ENCODE data around the gene MAD1L1. TPM values are rescaled to one million over a fixed set of nuclear protein-coding genes. Genes with fewer than 3 reads are reported as not detected.
A peak's percentile ranks its signal among the peaks of the same experiment; 100 is the strongest.

The MAD1L1 gene
- total RNA-seq, 6 experiments from 2014 or later: 15.1 to 37.4 (median 20.5) TPM

DNA sequence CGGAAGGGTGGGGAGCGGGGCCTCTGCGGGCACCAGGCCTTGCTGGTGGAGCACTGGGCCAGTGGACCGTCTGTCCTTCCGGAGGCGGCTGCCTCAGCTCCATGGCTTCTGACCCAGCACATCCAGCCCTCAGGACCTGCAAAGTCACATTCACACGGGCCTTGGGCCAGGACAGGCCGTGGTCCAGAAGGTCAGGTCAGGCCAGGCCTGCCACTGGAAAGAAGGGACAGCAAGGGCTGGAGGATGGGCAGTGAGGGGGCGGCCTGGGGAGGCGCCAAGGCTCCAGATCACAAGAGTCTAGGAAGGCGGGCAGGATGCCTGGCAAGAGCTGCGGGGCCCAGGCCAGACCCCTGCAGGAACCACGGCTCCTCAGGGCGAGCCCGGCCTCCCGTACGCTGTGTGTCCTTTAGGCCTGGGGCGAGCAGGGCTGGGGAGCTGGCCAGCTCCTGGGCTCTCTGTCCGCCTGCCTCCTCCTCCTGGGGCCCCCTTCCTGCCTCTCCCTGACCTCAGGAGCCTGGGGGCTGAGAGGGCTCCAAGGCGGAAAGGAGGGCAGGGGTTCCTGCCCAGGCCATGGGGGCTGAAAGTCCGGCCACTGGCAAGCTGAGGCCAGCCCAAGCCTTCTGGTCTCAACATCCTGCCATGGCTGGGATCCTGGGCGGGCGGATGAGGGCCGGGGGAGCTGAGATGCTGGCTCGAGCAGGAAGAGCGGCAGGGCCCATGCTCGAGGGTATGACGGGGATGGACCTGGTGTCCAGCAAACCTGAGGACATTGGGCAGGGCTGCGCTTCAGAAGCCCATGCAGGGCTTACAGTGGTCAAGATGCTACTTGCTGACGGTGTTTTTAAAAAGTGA lies 336.9 kb downstream of the MAD1L1 start:
- peak; percentile 86 to 94 (median 93) for DNase-seq
- Histone ChIP-seq H3K4me3 (no peak overlapping the region), H3K9me3 (no peaks in the 10 kb centered on the region), H3K4me1 (peaks cover 0 to 13% (median 6%) of the 10 kb centered on the region in 4 donors), H3K27me3 (no peaks in the 10 kb centered on the region), H3K36me3 (no peaks in the 10 kb centered on the region), H3K27ac (peak overlapping the region in 1 of 3 donors; percentile 40)
- intact Hi-C loops (cut with DNase I): no loop called here
- TF ChIP-seq, protein P1, sequence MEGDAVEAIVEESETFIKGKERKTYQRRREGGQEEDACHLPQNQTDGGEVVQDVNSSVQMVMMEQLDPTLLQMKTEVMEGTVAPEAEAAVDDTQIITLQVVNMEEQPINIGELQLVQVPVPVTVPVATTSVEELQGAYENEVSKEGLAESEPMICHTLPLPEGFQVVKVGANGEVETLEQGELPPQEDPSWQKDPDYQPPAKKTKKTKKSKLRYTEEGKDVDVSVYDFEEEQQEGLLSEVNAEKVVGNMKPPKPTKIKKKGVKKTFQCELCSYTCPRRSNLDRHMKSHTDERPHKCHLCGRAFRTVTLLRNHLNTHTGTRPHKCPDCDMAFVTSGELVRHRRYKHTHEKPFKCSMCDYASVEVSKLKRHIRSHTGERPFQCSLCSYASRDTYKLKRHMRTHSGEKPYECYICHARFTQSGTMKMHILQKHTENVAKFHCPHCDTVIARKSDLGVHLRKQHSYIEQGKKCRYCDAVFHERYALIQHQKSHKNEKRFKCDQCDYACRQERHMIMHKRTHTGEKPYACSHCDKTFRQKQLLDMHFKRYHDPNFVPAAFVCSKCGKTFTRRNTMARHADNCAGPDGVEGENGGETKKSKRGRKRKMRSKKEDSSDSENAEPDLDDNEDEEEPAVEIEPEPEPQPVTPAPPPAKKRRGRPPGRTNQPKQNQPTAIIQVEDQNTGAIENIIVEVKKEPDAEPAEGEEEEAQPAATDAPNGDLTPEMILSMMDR (IDR thresholded peaks at IDR 0.05): no peak
- 29% methylated on average over 6 of the region's 30 CpGs for WGBS (ENCODE audit: insufficient coverage, low coverage, low lambda C conversion rate, missing lambda C conversion rate)
- peak; percentile 93 to 96 (median 94) for ATAC-seq

DNA sequence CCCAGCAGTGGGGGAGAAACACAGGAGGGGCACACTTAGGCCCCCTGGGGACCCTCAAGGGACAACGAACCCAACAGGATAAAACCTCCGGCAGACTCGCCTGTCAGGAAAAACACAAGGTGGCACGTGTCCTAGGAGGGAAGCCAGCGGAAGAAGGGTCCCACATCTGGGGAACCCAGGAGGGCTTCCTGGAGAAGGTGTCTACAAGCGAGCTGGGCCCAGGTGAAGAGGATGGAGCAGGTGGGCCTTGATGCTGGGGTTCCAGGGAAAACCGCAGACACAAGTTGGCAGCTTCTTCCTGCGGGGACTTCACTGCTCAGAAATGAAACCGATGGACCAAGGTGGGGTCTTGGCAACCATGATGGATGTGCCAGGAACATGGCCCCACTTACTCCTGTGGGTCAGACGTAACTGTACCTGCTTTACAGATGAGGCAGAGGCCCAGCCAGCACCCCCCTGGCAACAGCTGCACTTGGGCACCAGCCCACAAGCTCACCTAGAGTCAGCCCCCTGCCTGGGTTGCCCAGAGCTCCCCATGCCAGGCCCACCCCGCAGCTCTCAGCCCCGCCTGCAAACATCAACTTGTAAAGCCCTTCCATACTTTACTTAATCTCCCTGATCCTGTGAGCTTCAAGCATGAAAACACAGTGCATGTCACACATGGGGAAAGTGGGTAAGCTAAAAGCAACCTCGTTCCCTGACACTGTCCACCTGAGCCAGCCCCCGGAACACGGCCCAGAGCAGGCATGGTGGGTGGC lies 337.7 kb downstream of the MAD1L1 start:
- TF ChIP-seq, protein P1 (IDR thresholded peaks at IDR 0.05): no peak
- no peak for TF ChIP-seq POLR2A (IDR thresholded peaks at IDR 0.05)
- intact Hi-C loops (cut with DNase I): no loop called here
- no peak for DNase-seq
- H3K27ac ChIP-seq: peak overlapping the region in 1 of 3 donors; percentile 40
- WGBS (ENCODE audit: insufficient coverage, low coverage, low lambda C conversion rate, missing lambda C conversion rate): 75% methylated on average over 7 of the region's 15 CpGs
- H3K27me3 ChIP-seq: no peaks in the 10 kb centered on the region
- no peaks in the 10 kb centered on the region for H3K9me3 ChIP-seq
- no peak overlapping the region for H3K4me3 ChIP-seq
- no peak for ATAC-seq
- H3K36me3 ChIP-seq: no peaks in the 10 kb centered on the region
- peaks cover 0 to 13% (median 6%) of the 10 kb centered on the region in 4 donors for H3K4me1 ChIP-seq

DNA sequence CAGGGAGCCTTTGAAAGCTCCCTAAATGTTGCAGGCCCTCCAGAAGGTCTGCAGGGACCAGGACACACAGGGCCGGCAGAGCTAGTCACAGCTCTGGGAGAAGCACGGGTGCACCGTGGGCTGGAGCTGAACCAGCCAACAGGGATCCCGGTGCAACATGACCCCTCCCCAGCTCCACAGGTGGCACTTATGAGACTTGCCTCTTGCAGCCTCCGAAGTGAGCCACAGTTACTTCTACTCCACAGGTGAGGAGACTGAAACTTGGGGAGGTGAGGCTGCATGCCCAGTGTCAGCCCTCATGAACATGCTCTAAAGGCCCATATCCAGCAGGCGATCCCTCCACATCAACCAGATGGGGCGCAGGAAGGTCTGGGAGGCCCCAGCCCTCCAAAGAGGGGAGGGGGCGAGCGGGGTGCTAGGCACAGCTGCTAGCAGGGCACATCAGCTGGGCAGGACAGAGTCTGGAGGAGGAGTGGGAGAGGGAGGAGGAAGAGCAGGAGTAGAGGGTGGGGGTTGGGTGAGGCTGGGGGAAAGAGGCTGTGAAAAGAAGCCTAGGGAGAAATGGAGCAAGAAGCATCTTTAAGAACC lies 338.3 kb downstream of the MAD1L1 start:
- no peak for ATAC-seq
- no peak for DNase-seq
- no peaks in the 10 kb centered on the region for H3K27me3 ChIP-seq
- WGBS (ENCODE audit: insufficient coverage, low coverage, low lambda C conversion rate, missing lambda C conversion rate): 87% methylated on average over 3 of the region's 9 CpGs
- TF ChIP-seq, protein P1 (IDR thresholded peaks at IDR 0.05): no peak
- no peak for TF ChIP-seq POLR2A (IDR thresholded peaks at IDR 0.05)
- H3K27ac ChIP-seq: no peak overlapping the region
- intact Hi-C loops (cut with DNase I): no loop called here
- no peaks in the 10 kb centered on the region for H3K9me3 ChIP-seq
- no peaks in the 10 kb centered on the region for H3K36me3 ChIP-seq
- H3K4me3 ChIP-seq: no peak overlapping the region
- H3K4me1 ChIP-seq: peaks cover 0 to 13% (median 6%) of the 10 kb centered on the region in 4 donors

DNA sequence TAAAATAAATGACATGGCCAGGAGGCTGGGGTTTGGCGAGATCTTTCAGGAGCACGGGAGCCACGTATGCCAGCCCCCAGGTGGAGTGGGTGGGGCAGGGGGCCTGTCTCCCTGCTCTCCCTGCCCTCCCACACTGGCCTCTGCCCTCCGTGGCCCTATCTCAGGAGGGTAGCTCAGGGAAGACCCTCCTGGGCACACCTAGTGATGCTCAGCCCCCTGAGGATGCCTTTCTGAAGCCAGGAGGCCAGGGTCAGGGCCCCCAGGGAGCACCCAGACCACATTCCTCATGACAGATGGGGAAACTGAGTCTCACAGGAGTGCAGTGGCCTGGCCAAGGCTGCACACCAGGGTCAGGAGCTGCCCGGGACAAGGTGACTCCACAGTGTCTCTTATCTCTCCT lies 339.3 kb downstream of the MAD1L1 start:
- Histone ChIP-seq H3K27me3 (no peaks in the 10 kb centered on the region), H3K36me3 (no peaks in the 10 kb centered on the region), H3K9me3 (no peaks in the 10 kb centered on the region), H3K4me3 (no peak overlapping the region), H3K27ac (no peak overlapping the region), H3K4me1 (peaks cover 0 to 13% (median 6%) of the 10 kb centered on the region in 4 donors)
- DNase-seq (no peak), ATAC-seq (no peak)
- TF ChIP-seq, protein P1 (IDR thresholded peaks at IDR 0.05): no peak
- no peak for TF ChIP-seq POLR2A (IDR thresholded peaks at IDR 0.05)
- intact Hi-C loops (cut with DNase I): no loop called here
- WGBS (ENCODE audit: insufficient coverage, low coverage, low lambda C conversion rate, missing lambda C conversion rate): 100% methylated on average over 1 of the region's 5 CpGs
